ENCODE data around the gene TBC1D10A.

Gene TBC1D10A

DNA sequence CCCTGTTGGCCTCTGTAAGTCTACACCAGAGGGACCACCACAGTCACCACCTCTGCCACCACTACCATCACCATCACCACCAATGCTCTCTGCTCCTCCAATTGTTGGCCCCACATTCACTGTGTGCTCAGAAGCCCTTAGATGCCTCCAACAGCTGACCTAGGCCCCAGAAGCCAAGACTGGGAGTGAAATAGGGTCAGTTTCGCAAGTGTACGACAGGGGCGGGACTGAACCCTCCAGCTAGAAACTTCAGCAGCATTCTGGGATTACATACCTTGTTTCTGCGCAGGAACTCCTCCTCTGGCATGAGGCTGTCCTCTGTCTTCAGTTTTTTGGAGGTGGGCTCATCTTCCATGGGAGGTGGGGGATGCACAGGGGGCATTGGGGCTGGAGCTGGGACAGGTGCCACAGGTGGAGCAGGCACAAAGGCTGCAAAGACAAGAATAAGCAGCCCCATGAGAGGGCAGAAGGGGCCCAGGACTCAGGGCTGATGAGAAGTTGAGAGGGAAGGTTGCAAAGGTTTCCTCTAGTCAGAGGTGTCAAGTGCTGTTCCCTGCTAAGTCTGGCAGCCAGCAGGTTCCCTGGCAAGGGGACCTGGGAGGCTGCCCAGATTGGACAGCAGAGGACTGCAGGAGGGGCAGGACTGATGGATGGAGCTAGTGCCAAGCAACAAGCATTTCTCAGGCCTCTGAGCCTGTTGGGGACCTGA lies 10.2 kb upstream of the TBC1D10A start:
- Histone ChIP-seq H3K4me3 (no peak overlapping the region), H3K27ac (no peak overlapping the region)
- TF ChIP-seq, protein P1, sequence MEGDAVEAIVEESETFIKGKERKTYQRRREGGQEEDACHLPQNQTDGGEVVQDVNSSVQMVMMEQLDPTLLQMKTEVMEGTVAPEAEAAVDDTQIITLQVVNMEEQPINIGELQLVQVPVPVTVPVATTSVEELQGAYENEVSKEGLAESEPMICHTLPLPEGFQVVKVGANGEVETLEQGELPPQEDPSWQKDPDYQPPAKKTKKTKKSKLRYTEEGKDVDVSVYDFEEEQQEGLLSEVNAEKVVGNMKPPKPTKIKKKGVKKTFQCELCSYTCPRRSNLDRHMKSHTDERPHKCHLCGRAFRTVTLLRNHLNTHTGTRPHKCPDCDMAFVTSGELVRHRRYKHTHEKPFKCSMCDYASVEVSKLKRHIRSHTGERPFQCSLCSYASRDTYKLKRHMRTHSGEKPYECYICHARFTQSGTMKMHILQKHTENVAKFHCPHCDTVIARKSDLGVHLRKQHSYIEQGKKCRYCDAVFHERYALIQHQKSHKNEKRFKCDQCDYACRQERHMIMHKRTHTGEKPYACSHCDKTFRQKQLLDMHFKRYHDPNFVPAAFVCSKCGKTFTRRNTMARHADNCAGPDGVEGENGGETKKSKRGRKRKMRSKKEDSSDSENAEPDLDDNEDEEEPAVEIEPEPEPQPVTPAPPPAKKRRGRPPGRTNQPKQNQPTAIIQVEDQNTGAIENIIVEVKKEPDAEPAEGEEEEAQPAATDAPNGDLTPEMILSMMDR (IDR thresholded peaks at IDR 0.05), result no peak
- no peak for DNase-seq (ENCODE audit: low spot score)

DNA sequence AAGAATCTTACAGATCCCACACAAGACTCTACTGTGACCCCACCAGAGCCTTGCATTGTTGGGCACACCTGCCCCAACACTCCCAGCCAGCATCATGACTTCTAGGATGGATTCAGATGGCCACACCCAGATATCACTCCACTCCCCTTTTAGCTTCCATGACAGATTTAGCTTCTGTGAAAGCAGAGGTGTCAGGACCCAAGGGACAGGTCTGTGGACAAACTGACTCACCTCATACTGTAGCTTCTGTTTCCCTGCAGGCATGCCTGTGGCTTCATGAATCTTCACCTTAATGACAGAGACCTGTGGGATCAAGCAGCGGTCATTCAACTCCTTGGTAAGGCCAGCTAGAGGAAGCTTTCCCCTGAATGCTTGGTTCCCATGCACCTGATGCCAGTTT lies 8.5 kb upstream of the TBC1D10A start:
- no peak overlapping the region for H3K27ac ChIP-seq
- DNase-seq (ENCODE audit: low spot score), result no peak
- no peak overlapping the region for H3K4me3 ChIP-seq
- TF ChIP-seq, protein P1 (IDR thresholded peaks at IDR 0.05), result no peak

DNA sequence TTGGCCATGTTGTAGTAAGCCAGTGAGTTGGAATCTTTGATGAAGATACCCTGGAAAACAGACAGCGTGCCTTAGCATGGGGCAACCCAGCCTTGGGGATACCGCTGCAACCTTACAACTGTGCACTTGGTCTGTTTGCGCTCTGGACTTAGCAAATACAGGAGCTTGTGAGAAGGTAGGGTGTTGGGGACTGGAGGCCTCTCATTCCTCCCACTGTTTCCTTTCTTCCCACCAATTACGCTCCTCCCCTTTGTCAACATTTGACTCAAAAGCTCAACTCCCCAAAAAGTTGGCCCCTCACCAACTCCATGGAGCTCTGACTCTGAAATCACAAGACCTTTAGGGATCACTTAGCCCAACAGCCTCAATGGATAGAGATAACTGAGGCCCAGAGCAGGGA lies 7.9 kb upstream of the TBC1D10A start:
- no peak for DNase-seq (ENCODE audit: low spot score)
- TF ChIP-seq, protein P1 (IDR thresholded peaks at IDR 0.05), result no peak
- Histone ChIP-seq H3K4me3 (no peak overlapping the region), H3K27ac (no peak overlapping the region)

DNA sequence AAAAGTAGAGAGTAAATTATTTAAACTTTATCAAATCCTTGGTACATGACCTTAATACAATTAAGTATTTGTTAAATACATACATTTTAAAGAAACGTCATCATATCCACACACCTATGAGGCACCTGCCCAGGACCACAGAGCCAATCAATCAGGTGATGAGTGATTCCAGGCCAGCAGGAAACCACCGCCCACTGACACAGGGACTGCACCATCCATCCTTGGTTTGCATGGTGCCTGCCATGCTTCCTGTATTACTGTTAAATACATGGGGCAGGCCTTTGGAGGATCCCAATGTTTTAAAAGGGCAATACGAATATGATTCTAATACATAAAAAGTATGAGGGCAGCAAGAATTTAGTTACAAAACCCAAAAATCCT lies 7.0 kb upstream of the TBC1D10A start:
- TF ChIP-seq, protein P1 (IDR thresholded peaks at IDR 0.05), result no peak
- DNase-seq (ENCODE audit: low spot score), result no peak
- H3K4me3 ChIP-seq, result no peak overlapping the region
- H3K27ac ChIP-seq, result no peak overlapping the region

DNA sequence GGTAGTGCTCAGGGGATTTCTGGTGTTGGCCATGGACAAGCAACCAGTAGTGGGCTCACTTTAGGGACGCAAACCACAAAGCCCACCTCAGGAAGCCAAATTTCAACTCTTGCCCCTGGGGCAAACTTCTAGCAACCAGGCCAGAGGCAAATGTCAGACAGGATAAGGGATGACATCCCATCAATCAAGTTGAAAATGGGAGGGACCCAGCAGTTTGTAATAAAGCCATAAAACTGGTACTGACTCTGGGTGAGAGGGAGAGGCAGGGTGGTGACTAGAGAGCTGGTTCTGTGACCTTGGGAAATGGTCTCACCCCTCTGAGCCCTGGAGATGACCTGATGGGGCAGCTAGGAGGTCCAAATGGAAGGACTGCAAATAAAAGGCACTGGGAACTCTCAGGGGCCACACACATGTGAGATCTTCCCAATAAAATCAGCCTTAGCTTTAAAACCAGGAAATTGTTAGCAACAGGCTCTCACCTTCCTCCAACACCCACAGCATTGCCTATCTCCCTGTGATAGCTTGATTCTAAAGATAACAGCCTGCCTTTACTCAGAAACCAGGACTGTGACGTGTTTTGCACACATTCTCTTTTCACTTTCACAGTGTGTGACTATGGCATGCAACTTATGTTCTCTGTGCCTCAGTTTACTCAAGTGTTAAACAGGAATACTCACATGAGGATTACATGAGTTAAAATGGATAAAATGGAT lies 6.4 kb upstream of the TBC1D10A start:
- DNase-seq (ENCODE audit: low spot score), result no peak
- H3K4me3 ChIP-seq, result no peak overlapping the region
- H3K27ac ChIP-seq, result no peak overlapping the region
- TF ChIP-seq, protein P1 (IDR thresholded peaks at IDR 0.05), result no peak

DNA sequence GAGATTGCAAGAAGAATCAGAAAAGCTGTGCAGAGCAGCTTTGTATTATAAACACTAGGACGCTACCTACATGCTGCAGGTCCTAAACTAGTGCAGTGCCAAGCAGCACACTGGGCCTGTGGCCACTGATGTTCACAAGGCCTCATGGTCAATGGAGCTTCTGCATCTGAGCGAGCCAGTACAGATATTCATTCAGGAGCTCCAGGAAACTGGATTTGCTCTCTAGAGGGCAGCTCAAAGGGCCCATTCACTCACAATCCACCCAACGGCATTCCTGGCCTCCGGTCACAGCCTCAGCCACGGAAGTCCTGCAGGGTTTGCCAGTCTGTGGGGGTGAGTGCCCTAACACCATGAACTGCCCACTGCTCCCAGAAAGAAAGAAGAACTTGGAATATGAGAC lies 5.8 kb upstream of the TBC1D10A start:
- TF ChIP-seq, protein P1 (IDR thresholded peaks at IDR 0.05), result no peak
- Histone ChIP-seq H3K27ac (no peak overlapping the region), H3K4me3 (no peak overlapping the region)
- DNase-seq (ENCODE audit: low spot score), result no peak

Data from coronary artery (tissue), 2 donors.